Endodermal cell (in vitro differentiated cells): Measurements from ENCODE around the gene NR6A1. TPM values are rescaled to one million over a fixed set of nuclear protein-coding genes. Genes with fewer than 3 reads are reported as not detected.
A peak's percentile ranks its signal among the peaks of the same experiment; 100 is the strongest.

Experiments used
- DNase-seq: peaks from one replicate; pipeline ENCODE4 v3.0.0-alpha.2; 2017
- H3K27ac ChIP-seq: 2 replicates; pipeline ENCODE4 v1.5.1; 2013; ENCODE audit warnings: mild to moderate bottlenecking, low read depth, low read length, moderate library complexity
- H3K27me3 ChIP-seq: 2 replicates; pipeline ENCODE4 v1.6.1; 2013; ENCODE audit warnings: mild to moderate bottlenecking, low read length, moderate library complexity; ENCODE audit not compliant: insufficient read depth, control insufficient read depth, poor library complexity, severe bottlenecking
- H3K36me3 ChIP-seq: 2 replicates; pipeline ENCODE4 v1.7.0; 2013; ENCODE audit warnings: mild to moderate bottlenecking, low read length, moderate library complexity; ENCODE audit not compliant: control insufficient read depth, insufficient read depth
- H3K4me1 ChIP-seq: one replicate; pipeline ENCODE4 v1.7.0; 2013; ENCODE audit warnings: low read length; ENCODE audit not compliant: control insufficient read depth, insufficient read depth
- H3K4me3 ChIP-seq: 2 replicates; pipeline ENCODE4 v1.5.1; 2013; ENCODE audit warnings: mild to moderate bottlenecking, low read length, moderate library complexity
- H3K9ac ChIP-seq: 2 replicates; pipeline ENCODE4 v1.6.1; 2013; ENCODE audit warnings: mild to moderate bottlenecking, low read length, moderate library complexity; ENCODE audit not compliant: poor library complexity, severe bottlenecking; ENCODE audit errors: extremely low read depth
- H3K9me3 ChIP-seq: 2 replicates; pipeline ENCODE4 v1.6.1; 2013; ENCODE audit warnings: mild to moderate bottlenecking, low read length, moderate library complexity; ENCODE audit not compliant: control insufficient read depth
- H3K27ac Mint-ChIP-seq: 2 replicates; pipeline ENCODE4 v1.8.0; 2020; ENCODE audit warnings: mixed read lengths
- H3K27me3 Mint-ChIP-seq: 2 replicates; pipeline ENCODE4 v1.8.0; 2021; ENCODE audit warnings: mild to moderate bottlenecking, mixed read lengths; ENCODE audit not compliant: insufficient read depth
- H3K36me3 Mint-ChIP-seq: 2 replicates; pipeline ENCODE4 v1.8.0; 2020; ENCODE audit warnings: low read depth, mixed read lengths
- H3K4me1 Mint-ChIP-seq: 2 replicates; pipeline ENCODE4 v1.8.0; 2020; ENCODE audit warnings: mixed read lengths
- H3K4me3 Mint-ChIP-seq: 2 replicates; pipeline ENCODE4 v1.8.0; 2020; ENCODE audit warnings: mild to moderate bottlenecking, moderate library complexity, mixed read lengths
- H3K9me3 Mint-ChIP-seq: 2 replicates; pipeline ENCODE4 v1.8.0; 2020; ENCODE audit warnings: mild to moderate bottlenecking, mixed read lengths
- WGBS, 2 experiments: methylation state at CpG; one replicate each; pipeline versions ENCODE4 v1.1.5 to v1.1.7; 2013; ENCODE audit warnings: missing lambda C conversion rate in 2 of 2, mixed read lengths in 1 of 2; ENCODE audit not compliant: insufficient coverage in 1 of 2, insufficient read length in 1 of 2; 5-methylcytosine and 5-hydroxymethylcytosine counted together
- total RNA-seq, 2 donors: library from RNA; stranded (reverse); fragmentation: NEBNext Ultra II Directional in 1 of 2; extraction: Animal tissue kit (Norgen Biotek cat#: 25700) in 1 of 2; gene quantifications; 2 replicates in 1 of 2; 3 replicates in 1 of 2; pipeline ENCODE4 v1.2.1, GENCODE V29; 2021
- TF ChIP-seq, protein P1 (sequence below): fragments of 200-600 bp; sonication (generic); conservative IDR thresholded peaks from 2 replicates; pipeline ENCODE4 v1.5.0; 2021; ENCODE audit warnings: antibody characterized with exemption, mild to moderate bottlenecking

The NR6A1 gene
- total RNA-seq, 2 donors from 2014 or later, result 168 to 206 TPM

DNA sequence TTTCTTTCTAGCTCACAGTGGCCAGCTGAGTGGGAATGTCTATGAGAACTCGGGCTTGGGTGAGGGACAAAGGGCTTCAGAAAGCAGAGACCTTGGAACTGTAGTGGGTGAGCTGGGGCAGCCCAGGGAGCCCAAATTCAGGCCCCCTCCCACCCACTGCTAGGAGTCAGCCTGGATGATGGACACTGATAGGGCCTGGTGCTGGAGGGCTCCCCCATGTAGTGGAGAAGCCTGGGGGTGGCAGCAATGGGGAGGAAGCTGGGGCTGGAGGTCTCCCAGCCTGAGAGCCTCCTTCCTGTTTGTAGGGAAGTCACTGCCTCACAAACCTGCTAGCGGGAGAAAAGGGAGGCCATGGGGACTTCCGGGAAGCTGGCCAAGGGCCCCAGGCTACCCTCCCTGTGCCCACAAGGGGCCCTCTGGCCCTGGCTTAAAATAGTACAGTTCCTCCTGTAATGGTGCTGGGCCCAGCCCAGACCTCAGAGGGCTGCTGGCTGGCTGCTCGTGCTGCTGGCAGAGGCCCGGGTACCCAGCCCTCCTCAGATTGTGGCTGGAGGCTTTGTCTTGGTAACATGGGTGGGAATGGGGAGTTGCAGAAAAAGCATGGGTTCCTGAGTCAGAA lies 257.6 kb downstream of the NR6A1 start:
- Mint-ChIP-seq H3K4me3 (no peak overlapping the region), H3K4me1 (peaks cover 7% of the 10 kb centered on the region), H3K36me3 (peaks cover 14% of the 10 kb centered on the region), H3K27ac (no peak overlapping the region), H3K27me3 (no peaks in the 10 kb centered on the region), H3K9me3 (no peaks in the 10 kb centered on the region)
- no peak for DNase-seq
- H3K9ac ChIP-seq, result no peak overlapping the region
- no peaks in the 10 kb centered on the region for H3K9me3 ChIP-seq
- H3K4me1 ChIP-seq, result peaks cover 4% of the 10 kb centered on the region
- TF ChIP-seq, protein P1, sequence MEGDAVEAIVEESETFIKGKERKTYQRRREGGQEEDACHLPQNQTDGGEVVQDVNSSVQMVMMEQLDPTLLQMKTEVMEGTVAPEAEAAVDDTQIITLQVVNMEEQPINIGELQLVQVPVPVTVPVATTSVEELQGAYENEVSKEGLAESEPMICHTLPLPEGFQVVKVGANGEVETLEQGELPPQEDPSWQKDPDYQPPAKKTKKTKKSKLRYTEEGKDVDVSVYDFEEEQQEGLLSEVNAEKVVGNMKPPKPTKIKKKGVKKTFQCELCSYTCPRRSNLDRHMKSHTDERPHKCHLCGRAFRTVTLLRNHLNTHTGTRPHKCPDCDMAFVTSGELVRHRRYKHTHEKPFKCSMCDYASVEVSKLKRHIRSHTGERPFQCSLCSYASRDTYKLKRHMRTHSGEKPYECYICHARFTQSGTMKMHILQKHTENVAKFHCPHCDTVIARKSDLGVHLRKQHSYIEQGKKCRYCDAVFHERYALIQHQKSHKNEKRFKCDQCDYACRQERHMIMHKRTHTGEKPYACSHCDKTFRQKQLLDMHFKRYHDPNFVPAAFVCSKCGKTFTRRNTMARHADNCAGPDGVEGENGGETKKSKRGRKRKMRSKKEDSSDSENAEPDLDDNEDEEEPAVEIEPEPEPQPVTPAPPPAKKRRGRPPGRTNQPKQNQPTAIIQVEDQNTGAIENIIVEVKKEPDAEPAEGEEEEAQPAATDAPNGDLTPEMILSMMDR, result no peak
- H3K4me3 ChIP-seq, result no peak overlapping the region
- no peaks in the 10 kb centered on the region for H3K27me3 ChIP-seq
- 88 to 94% methylated on average over 2 to 5 of the region's 5 CpGs for WGBS, 2 experiments
- no peaks in the 10 kb centered on the region for H3K36me3 ChIP-seq
- no peak overlapping the region for H3K27ac ChIP-seq

DNA sequence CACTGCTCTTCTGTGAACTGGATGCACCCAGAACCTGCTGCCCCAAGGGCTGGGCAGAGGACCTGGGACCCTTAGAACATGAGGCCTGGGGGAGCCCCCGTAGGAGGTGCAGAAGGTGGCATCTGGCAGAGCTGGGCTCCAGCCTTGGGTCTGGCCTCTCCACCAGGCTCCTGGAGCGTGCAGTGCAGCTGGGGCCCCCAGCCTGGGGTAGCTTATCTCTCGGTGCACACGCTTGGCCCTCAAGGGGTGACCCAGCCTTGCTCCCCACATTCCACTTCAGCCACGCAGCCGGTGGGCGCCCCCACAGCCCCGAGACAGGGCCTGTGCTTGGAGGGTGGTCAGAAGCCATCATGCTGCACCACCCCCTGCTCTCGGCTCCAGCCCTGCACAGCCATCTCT lies 258.3 kb downstream of the NR6A1 start:
- H3K27me3 Mint-ChIP-seq, result no peaks in the 10 kb centered on the region
- peak; percentile 54 for DNase-seq
- H3K4me1 ChIP-seq, result peaks cover 4% of the 10 kb centered on the region
- H3K36me3 ChIP-seq, result no peaks in the 10 kb centered on the region
- no peak overlapping the region for H3K4me3 Mint-ChIP-seq
- no peak overlapping the region for H3K27ac ChIP-seq
- no peak overlapping the region for H3K27ac Mint-ChIP-seq
- H3K9me3 Mint-ChIP-seq, result no peaks in the 10 kb centered on the region
- H3K4me1 Mint-ChIP-seq, result peaks cover 7% of the 10 kb centered on the region
- H3K4me3 ChIP-seq, result no peak overlapping the region
- H3K9me3 ChIP-seq, result no peaks in the 10 kb centered on the region
- peaks cover 7% of the 10 kb centered on the region for H3K36me3 Mint-ChIP-seq
- no peaks in the 10 kb centered on the region for H3K27me3 ChIP-seq
- TF ChIP-seq, protein P1, result no peak
- 87 to 95% methylated on average over 6 to 9 of the region's 9 CpGs for WGBS, 2 experiments
- no peak overlapping the region for H3K9ac ChIP-seq

DNA sequence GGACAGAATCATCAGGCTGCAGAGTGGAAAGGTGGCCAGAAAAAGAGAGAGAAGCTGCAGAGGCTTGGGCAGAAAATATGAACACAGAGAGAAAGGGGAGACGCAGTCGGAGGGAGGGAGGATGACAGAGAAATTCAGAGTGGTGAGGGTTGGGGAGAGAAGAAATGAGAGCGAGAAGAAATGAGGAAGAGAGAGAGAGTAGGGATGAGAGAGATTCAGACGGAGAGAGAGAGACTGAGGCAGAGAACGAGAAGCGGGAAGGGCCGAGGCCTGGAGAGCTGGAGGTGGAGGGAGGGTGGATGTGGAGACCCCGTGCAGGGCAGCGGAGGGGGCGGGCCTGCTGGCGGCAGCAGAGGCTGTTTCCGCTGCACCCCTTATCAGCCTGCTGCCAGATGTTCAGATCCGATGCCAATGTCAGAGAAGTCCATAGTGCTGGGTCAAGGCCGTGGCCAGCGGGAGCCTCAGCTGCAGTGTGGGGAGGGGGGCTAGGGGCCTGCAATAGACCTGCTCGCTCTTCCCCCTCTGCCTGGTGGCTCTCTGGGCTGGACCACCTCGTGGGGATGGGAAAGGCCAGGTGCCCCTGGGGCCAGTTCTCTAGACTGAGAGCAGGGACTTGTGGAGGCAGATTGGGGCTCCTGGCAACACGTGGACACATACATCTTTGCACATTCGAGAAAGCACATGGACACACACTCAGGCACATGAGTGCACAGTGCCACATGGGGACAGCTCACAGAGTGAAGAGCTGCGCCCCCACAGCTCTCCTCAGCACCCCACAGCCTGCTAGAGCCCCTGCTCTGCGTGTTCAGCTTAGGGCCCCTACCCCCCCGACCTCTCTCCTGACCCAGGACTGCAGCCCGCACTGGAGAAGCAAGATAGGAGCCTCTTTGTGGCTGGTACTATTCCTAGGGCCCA lies 259.0 kb downstream of the NR6A1 start:
- peak; percentile 60 for DNase-seq
- WGBS, 2 experiments, result 84% methylated on average over 11 to 23 of the region's 23 CpGs

More for the DNA sequence above, 259.0 kb downstream of the NR6A1 start:
- Mint-ChIP-seq H3K27ac (no peak overlapping the region), H3K9me3 (no peaks in the 10 kb centered on the region), H3K27me3 (no peaks in the 10 kb centered on the region), H3K4me3 (no peak overlapping the region), H3K4me1 (peaks cover 7% of the 10 kb centered on the region), H3K36me3 (peaks cover 2% of the 10 kb centered on the region)
- Histone ChIP-seq H3K9ac (no peak overlapping the region), H3K4me1 (peaks cover 4% of the 10 kb centered on the region), H3K36me3 (no peaks in the 10 kb centered on the region), H3K9me3 (no peaks in the 10 kb centered on the region), H3K4me3 (no peak overlapping the region), H3K27me3 (no peaks in the 10 kb centered on the region), H3K27ac (no peak overlapping the region)
- TF ChIP-seq, protein P1, result no peak
